Caco-2 (cell line): Measurements from ENCODE around the gene ABCA13. TPM values are rescaled to one million over a fixed set of nuclear protein-coding genes. Genes with fewer than 3 reads are reported as not detected.

ENCODE experiments used
- BruUV-seq: library from RNA; stranded (reverse); fragments of 400-500 nt; replicated peaks from 2 replicates; lab custom pipeline; 2021; lab: Mats Ljungman, UMichigan
- CTCF ChIA-PET: fragments of 300-600 bp; sonication (Branson Sonifier 250); formaldehyde crosslinking; loops from one replicate; lab custom pipeline; 2022; ENCODE audit warnings: antibody characterized with exemption; lab: Charles Lee
- POLR2A ChIA-PET: fragments of 300-600 bp; sonication (Branson Sonifier 250); formaldehyde crosslinking; loops from one replicate; lab custom pipeline; 2022; ENCODE audit warnings: antibody characterized with exemption; lab: Charles Lee
- DNase-seq, 2 experiments: peaks; one replicate each; pipeline versions ENCODE4 v3.0.0 to v3.0.0-alpha.2; 2020 to 2022
- H3K27me3 ChIP-seq: replicated peaks from 2 replicates; pipeline ENCODE4 v1.6.0; 2011; ENCODE audit warnings: low read length; ENCODE audit not compliant: control insufficient read depth, insufficient read depth
- H3K36me3 ChIP-seq: 2 replicates; pipeline ENCODE4 v1.5.1; 2011; ENCODE audit warnings: low read length; ENCODE audit not compliant: control insufficient read depth, insufficient read depth
- H3K4me1 ChIP-seq: fragments of 250-450 bp; sonication (Bioruptor Pico); 2 replicates; pipeline ENCODE4 v1.5.1; 2020; ENCODE audit warnings: mild to moderate bottlenecking
- H3K4me3 ChIP-seq: 2 replicates; pipeline ENCODE4 v1.5.1; 2011; ENCODE audit warnings: low read depth, mild to moderate bottlenecking, control low read depth, low read length
- H3K9me3 ChIP-seq: fragments of 250-450 bp; sonication (Bioruptor Pico); 2 replicates; pipeline ENCODE4 v1.5.1; 2020; ENCODE audit warnings: mild to moderate bottlenecking, moderate library complexity
- H3K27ac Mint-ChIP-seq: one replicate; pipeline ENCODE4 v1.8.0; 2022; ENCODE audit warnings: mixed read lengths; ENCODE audit not compliant: unreplicated experiment
- H3K27me3 Mint-ChIP-seq: one replicate; pipeline ENCODE4 v1.8.0; 2022; ENCODE audit warnings: mixed read lengths; ENCODE audit not compliant: insufficient read depth, unreplicated experiment
- H3K36me3 Mint-ChIP-seq: one replicate; pipeline ENCODE4 v1.8.0; 2022; ENCODE audit warnings: mild to moderate bottlenecking, mixed read lengths; ENCODE audit not compliant: insufficient read depth, unreplicated experiment
- H3K4me1 Mint-ChIP-seq: one replicate; pipeline ENCODE4 v1.8.0; 2022; ENCODE audit warnings: low read depth, mixed read lengths; ENCODE audit not compliant: unreplicated experiment
- H3K4me3 Mint-ChIP-seq: one replicate; pipeline ENCODE4 v1.8.0; 2022; ENCODE audit warnings: mild to moderate bottlenecking, moderate library complexity, mixed read lengths; ENCODE audit not compliant: unreplicated experiment
- H3K9me3 Mint-ChIP-seq: one replicate; pipeline ENCODE4 v1.8.0; 2022; ENCODE audit warnings: mixed read lengths; ENCODE audit not compliant: unreplicated experiment
- intact Hi-C: fragments of 100-400 bp; cut with micrococcal nuclease; formaldehyde crosslinking; loops from one replicate; pipeline ENCODE4 v1.10.0; 2022; ENCODE audit not compliant: unreplicated experiment
- total RNA-seq: library from RNA; stranded (reverse); gene quantifications from 2 replicates; pipeline ENCODE4 v1.2.3, GENCODE V29; 2022
- TF ChIP-seq, protein P1 (sequence below), 2 experiments: fragments of 200-600 bp in 1 of 2; IDR thresholded peaks; 1 replicate in 1 of 2; 2 replicates in 1 of 2; pipeline versions ENCODE4 v1.5.1 to v1.8.0; 2011 to 2022; ENCODE audit warnings: antibody characterized with exemption in 1 of 2, control low read depth in 1 of 2, inconsistent platforms in 1 of 2, low read depth in 1 of 2, low read length in 1 of 2, mild to moderate bottlenecking in 1 of 2, moderate library complexity in 1 of 2; ENCODE audit not compliant: insufficient read depth in 1 of 2, severe bottlenecking in 1 of 2, unreplicated experiment in 1 of 2

ABCA13 gene
- total RNA-seq, 1 experiment from 2014 or later: 0.07 TPM

DNA sequence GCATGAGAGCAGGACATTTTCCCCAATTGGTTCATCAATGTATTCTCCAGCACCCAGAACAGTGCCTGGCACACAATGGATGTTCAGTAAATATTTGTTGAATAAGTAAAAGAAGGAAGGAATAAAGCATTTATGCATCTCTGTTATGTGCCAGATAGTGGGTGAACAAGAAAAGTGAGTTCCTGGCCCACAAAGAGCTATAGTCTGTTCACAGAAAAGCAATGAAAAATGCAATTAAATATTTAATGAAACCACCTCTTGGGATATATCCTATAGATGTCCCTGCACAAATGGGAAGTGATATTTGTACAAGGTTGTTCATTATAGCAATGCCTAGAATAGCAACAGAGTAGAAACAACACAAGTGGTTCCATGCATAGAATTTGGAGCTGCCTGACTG lies 2.1 kb downstream of the ABCA13 start:
- Histone ChIP-seq H3K36me3 (no peaks in the 10 kb centered on the region), H3K9me3 (no peaks in the 10 kb centered on the region), H3K27me3 (no peaks in the 10 kb centered on the region), H3K4me1 (no peaks in the 10 kb centered on the region), H3K4me3 (no peak overlapping the region)
- intact Hi-C loops: no loop called here
- Mint-ChIP-seq H3K9me3 (no peaks in the 10 kb centered on the region), H3K4me3 (no peak overlapping the region), H3K27me3 (peaks cover 2% of the 10 kb centered on the region), H3K4me1 (no peaks in the 10 kb centered on the region), H3K27ac (no peak overlapping the region), H3K36me3 (no peaks in the 10 kb centered on the region)
- CTCF ChIA-PET: no interaction called here
- TF ChIP-seq, protein P1, sequence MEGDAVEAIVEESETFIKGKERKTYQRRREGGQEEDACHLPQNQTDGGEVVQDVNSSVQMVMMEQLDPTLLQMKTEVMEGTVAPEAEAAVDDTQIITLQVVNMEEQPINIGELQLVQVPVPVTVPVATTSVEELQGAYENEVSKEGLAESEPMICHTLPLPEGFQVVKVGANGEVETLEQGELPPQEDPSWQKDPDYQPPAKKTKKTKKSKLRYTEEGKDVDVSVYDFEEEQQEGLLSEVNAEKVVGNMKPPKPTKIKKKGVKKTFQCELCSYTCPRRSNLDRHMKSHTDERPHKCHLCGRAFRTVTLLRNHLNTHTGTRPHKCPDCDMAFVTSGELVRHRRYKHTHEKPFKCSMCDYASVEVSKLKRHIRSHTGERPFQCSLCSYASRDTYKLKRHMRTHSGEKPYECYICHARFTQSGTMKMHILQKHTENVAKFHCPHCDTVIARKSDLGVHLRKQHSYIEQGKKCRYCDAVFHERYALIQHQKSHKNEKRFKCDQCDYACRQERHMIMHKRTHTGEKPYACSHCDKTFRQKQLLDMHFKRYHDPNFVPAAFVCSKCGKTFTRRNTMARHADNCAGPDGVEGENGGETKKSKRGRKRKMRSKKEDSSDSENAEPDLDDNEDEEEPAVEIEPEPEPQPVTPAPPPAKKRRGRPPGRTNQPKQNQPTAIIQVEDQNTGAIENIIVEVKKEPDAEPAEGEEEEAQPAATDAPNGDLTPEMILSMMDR (IDR thresholded peaks at IDR 0.05; ENCODE audit: insufficient read depth in 1 of 2, low read depth in 1 of 2, low read length in 1 of 2, severe bottlenecking in 1 of 2, unreplicated experiment in 1 of 2): no peak
- POLR2A ChIA-PET: no interaction called here
- no TSS peak for BruUV-seq
- no peak for DNase-seq

- H3K27ac Mint-ChIP-seq: no peak overlapping the region
- intact Hi-C loops: no loop called here
- H3K4me3 Mint-ChIP-seq: no peak overlapping the region
- POLR2A ChIA-PET: no interaction called here
- BruUV-seq: no TSS peak
- H3K9me3 Mint-ChIP-seq: no peaks in the 10 kb centered on the region
- no peaks in the 10 kb centered on the region for H3K36me3 Mint-ChIP-seq
- CTCF ChIA-PET: no interaction called here
- Histone ChIP-seq H3K9me3 (no peaks in the 10 kb centered on the region), H3K36me3 (no peaks in the 10 kb centered on the region), H3K4me3 (no peak overlapping the region), H3K27me3 (no peaks in the 10 kb centered on the region), H3K4me1 (no peaks in the 10 kb centered on the region)
- TF ChIP-seq, protein P1 (IDR thresholded peaks at IDR 0.05; ENCODE audit: insufficient read depth in 1 of 2, low read depth in 1 of 2, low read length in 1 of 2, severe bottlenecking in 1 of 2, unreplicated experiment in 1 of 2): no peak
- no peak for DNase-seq
- H3K27me3 Mint-ChIP-seq: peaks cover 2% of the 10 kb centered on the region
- H3K4me1 Mint-ChIP-seq: no peaks in the 10 kb centered on the region
Observed at GRCh38 chr7:48173756-48174382, 2.6 kb downstream of the ABCA13 start.

GRCh38 chr7:48175019-48175418 lies 3.8 kb downstream of the ABCA13 start:
- TF ChIP-seq, protein P1 (IDR thresholded peaks at IDR 0.05; ENCODE audit: insufficient read depth in 1 of 2, low read depth in 1 of 2, low read length in 1 of 2, severe bottlenecking in 1 of 2, unreplicated experiment in 1 of 2): no peak
- Histone ChIP-seq H3K36me3 (no peaks in the 10 kb centered on the region), H3K4me1 (no peaks in the 10 kb centered on the region), H3K27me3 (no peaks in the 10 kb centered on the region), H3K4me3 (no peak overlapping the region), H3K9me3 (no peaks in the 10 kb centered on the region)
- POLR2A ChIA-PET: no interaction called here
- Mint-ChIP-seq H3K27ac (no peak overlapping the region), H3K9me3 (no peaks in the 10 kb centered on the region), H3K4me3 (no peak overlapping the region), H3K4me1 (no peaks in the 10 kb centered on the region), H3K27me3 (peaks cover 2% of the 10 kb centered on the region), H3K36me3 (no peaks in the 10 kb centered on the region)
- intact Hi-C loops: no loop called here
- no peak for DNase-seq
- no TSS peak for BruUV-seq
- CTCF ChIA-PET: no interaction called here
